ENCODE data around the gene SLC27A1. TPM values are rescaled to one million over a fixed set of nuclear protein-coding genes. Genes with fewer than 3 reads are reported as not detected.
A peak's percentile ranks its signal among the peaks of the same experiment; 100 is the strongest.

SLC27A1 gene
- total and polyA plus RNA-seq, 4 donors = 2.4 to 7.4 (median 4.0) TPM

DNA sequence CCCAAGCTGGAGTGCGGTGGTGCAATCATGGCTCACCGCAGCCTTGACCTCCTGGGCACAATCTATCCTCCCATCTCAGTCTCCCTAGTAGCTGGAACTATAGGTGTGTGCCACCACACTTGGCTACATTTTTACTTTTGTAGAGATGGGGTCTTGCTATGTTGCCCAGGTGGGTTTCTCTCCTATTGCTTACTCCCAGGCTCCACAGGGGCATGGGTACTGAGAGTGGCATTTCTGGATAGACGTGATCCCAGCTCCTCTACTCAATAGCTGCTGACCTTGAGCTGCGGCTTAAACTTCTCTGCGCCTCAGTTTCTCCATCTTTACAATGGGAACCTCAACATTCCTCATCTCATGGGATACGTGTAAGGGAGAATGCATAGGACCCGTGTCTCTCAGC, 38.9 kb upstream of the SLC27A1 start:
- no peaks in the 10 kb centered on the region for H3K4me1 ChIP-seq (ENCODE audit: control insufficient read depth in 4 of 4, insufficient read depth in 4 of 4, low read length in 3 of 4)
- no peak overlapping the region for H3K9ac ChIP-seq (ENCODE audit: low read depth in 1 of 2, low read length in 2 of 2)
- no peak overlapping the region for H3K4me3 ChIP-seq (ENCODE audit: low read depth in 1 of 3, low read length in 3 of 3)
- TF ChIP-seq EGR1 (IDR thresholded peaks at IDR 0.05; ENCODE audit: low read depth in 2 of 2) (no peak), FOXA1 (IDR thresholded peaks at IDR 0.05) (no peak), RAD21 (IDR thresholded peaks at IDR 0.05) (no peak), HNF4A (conservative IDR thresholded peaks at IDR 0.05) (no peak), HNF4G (IDR thresholded peaks at IDR 0.05) (no peak), YY1 (IDR thresholded peaks at IDR 0.05) (no peak), GABPA (IDR thresholded peaks at IDR 0.05 in 1 of 2, conservative IDR thresholded peaks at IDR 0.05 in 1 of 2) (no peak), SP1 (IDR thresholded peaks at IDR 0.05) (no peak), NR2F2 (IDR thresholded peaks at IDR 0.05) (no peak), RXRA (IDR thresholded peaks at IDR 0.05) (no peak)
- TF ChIP-seq, protein P1, sequence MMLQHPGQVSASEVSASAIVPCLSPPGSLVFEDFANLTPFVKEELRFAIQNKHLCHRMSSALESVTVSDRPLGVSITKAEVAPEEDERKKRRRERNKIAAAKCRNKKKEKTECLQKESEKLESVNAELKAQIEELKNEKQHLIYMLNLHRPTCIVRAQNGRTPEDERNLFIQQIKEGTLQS (IDR thresholded peaks at IDR 0.05) = no peak
- TF ChIP-seq, protein P2, sequence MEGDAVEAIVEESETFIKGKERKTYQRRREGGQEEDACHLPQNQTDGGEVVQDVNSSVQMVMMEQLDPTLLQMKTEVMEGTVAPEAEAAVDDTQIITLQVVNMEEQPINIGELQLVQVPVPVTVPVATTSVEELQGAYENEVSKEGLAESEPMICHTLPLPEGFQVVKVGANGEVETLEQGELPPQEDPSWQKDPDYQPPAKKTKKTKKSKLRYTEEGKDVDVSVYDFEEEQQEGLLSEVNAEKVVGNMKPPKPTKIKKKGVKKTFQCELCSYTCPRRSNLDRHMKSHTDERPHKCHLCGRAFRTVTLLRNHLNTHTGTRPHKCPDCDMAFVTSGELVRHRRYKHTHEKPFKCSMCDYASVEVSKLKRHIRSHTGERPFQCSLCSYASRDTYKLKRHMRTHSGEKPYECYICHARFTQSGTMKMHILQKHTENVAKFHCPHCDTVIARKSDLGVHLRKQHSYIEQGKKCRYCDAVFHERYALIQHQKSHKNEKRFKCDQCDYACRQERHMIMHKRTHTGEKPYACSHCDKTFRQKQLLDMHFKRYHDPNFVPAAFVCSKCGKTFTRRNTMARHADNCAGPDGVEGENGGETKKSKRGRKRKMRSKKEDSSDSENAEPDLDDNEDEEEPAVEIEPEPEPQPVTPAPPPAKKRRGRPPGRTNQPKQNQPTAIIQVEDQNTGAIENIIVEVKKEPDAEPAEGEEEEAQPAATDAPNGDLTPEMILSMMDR (IDR thresholded peaks at IDR 0.05; ENCODE audit: low read depth, low read length, missing input control) = no peak
- TF ChIP-seq, protein P3, sequence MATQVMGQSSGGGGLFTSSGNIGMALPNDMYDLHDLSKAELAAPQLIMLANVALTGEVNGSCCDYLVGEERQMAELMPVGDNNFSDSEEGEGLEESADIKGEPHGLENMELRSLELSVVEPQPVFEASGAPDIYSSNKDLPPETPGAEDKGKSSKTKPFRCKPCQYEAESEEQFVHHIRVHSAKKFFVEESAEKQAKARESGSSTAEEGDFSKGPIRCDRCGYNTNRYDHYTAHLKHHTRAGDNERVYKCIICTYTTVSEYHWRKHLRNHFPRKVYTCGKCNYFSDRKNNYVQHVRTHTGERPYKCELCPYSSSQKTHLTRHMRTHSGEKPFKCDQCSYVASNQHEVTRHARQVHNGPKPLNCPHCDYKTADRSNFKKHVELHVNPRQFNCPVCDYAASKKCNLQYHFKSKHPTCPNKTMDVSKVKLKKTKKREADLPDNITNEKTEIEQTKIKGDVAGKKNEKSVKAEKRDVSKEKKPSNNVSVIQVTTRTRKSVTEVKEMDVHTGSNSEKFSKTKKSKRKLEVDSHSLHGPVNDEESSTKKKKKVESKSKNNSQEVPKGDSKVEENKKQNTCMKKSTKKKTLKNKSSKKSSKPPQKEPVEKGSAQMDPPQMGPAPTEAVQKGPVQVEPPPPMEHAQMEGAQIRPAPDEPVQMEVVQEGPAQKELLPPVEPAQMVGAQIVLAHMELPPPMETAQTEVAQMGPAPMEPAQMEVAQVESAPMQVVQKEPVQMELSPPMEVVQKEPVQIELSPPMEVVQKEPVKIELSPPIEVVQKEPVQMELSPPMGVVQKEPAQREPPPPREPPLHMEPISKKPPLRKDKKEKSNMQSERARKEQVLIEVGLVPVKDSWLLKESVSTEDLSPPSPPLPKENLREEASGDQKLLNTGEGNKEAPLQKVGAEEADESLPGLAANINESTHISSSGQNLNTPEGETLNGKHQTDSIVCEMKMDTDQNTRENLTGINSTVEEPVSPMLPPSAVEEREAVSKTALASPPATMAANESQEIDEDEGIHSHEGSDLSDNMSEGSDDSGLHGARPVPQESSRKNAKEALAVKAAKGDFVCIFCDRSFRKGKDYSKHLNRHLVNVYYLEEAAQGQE (IDR thresholded peaks at IDR 0.05) = no peak
- TF ChIP-seq, protein P4, sequence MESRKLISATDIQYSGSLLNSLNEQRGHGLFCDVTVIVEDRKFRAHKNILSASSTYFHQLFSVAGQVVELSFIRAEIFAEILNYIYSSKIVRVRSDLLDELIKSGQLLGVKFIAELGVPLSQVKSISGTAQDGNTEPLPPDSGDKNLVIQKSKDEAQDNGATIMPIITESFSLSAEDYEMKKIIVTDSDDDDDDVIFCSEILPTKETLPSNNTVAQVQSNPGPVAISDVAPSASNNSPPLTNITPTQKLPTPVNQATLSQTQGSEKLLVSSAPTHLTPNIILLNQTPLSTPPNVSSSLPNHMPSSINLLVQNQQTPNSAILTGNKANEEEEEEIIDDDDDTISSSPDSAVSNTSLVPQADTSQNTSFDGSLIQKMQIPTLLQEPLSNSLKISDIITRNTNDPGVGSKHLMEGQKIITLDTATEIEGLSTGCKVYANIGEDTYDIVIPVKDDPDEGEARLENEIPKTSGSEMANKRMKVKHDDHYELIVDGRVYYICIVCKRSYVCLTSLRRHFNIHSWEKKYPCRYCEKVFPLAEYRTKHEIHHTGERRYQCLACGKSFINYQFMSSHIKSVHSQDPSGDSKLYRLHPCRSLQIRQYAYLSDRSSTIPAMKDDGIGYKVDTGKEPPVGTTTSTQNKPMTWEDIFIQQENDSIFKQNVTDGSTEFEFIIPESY (IDR thresholded peaks at IDR 0.05) = no peak
- 94% methylated on average over 7 of the region's 7 CpGs for WGBS
- H3K27ac ChIP-seq (ENCODE audit: low read depth in 1 of 2, low read length in 2 of 2) = no peak overlapping the region
- H3K9me3 ChIP-seq (ENCODE audit: control insufficient read depth in 4 of 4, low read length in 3 of 4) = peaks cover 0 to 3% (median 0%) of the 10 kb centered on the region in 4 donors
- H3K27me3 ChIP-seq (ENCODE audit: control insufficient read depth in 4 of 4, insufficient read depth in 4 of 4, low read length in 3 of 4) = no peaks in the 10 kb centered on the region
- H3K36me3 ChIP-seq (ENCODE audit: control insufficient read depth in 4 of 4, insufficient read depth in 3 of 4, low read depth in 1 of 4, low read length in 3 of 4) = no peaks in the 10 kb centered on the region
- no peak for DNase-seq (ENCODE audit: low spot score)

DNA sequence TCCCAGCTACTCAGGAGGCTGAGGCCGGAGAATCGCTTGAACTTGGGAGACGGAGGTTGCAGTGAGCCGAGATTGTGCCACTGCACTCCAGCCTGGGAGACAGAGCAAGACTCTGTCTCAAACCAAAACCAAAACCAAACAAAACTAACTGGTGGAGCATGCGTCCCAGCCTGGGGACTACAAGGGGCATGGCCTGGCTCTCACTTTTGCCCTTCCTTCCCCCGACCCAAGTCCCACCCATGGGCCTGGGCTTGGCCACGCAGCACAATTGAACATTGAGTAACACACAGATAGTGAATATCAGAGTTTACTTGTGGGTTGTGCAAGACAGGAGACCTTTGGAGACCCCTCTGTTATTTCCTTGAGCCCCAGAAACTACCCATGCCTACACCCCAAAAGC, 35.1 kb upstream of the SLC27A1 start:
- DNase-seq (ENCODE audit: low spot score) = no peak
- H3K4me1 ChIP-seq (ENCODE audit: control insufficient read depth in 4 of 4, insufficient read depth in 4 of 4, low read length in 3 of 4) = no peaks in the 10 kb centered on the region
- H3K9ac ChIP-seq (ENCODE audit: low read depth in 1 of 2, low read length in 2 of 2) = no peak overlapping the region
- no peaks in the 10 kb centered on the region for H3K36me3 ChIP-seq (ENCODE audit: control insufficient read depth in 4 of 4, insufficient read depth in 3 of 4, low read depth in 1 of 4, low read length in 3 of 4)
- WGBS = 75% methylated on average over 7 of the region's 7 CpGs
- peaks cover 0 to 3% (median 0%) of the 10 kb centered on the region in 4 donors for H3K9me3 ChIP-seq (ENCODE audit: control insufficient read depth in 4 of 4, low read length in 3 of 4)
- no peak overlapping the region for H3K4me3 ChIP-seq (ENCODE audit: low read depth in 1 of 3, low read length in 3 of 3)
- no peak overlapping the region for H3K27ac ChIP-seq (ENCODE audit: low read depth in 1 of 2, low read length in 2 of 2)
- H3K27me3 ChIP-seq (ENCODE audit: control insufficient read depth in 4 of 4, insufficient read depth in 4 of 4, low read length in 3 of 4) = no peaks in the 10 kb centered on the region
- TF ChIP-seq, protein P2 (IDR thresholded peaks at IDR 0.05; ENCODE audit: low read depth, low read length, missing input control) = no peak
- peak; percentile 61 for TF ChIP-seq NR2F2 (IDR thresholded peaks at IDR 0.05)

Measured in liver (tissue), 9 donors.